H9 (cell line): ENCODE results near the gene NPC1L1. TPM values are rescaled to one million over a fixed set of nuclear protein-coding genes. Genes with fewer than 3 reads are reported as not detected.
A peak's percentile ranks its signal among the peaks of the same experiment; 100 is the strongest.

Experiments
- DNase-seq: peaks from one replicate; pipeline ENCODE4 v3.0.0-alpha.2; 2017
- H2AFZ ChIP-seq: one replicate; pipeline ENCODE4 v1.6.1; 2013; ENCODE audit warnings: mild to moderate bottlenecking, low read length, control low read depth, moderate library complexity
- H2AK5ac ChIP-seq: 2 replicates; pipeline ENCODE4 v1.6.1; 2013; ENCODE audit warnings: low read length, control low read depth, mixed read lengths; ENCODE audit not compliant: insufficient read length
- H2BK120ac ChIP-seq: one replicate; pipeline ENCODE4 v1.6.1; 2013; ENCODE audit warnings: low read depth, mild to moderate bottlenecking, low read length, control low read depth, inconsistent platforms; ENCODE audit not compliant: poor library complexity, severe bottlenecking
- H2BK12ac ChIP-seq: 2 replicates; pipeline ENCODE4 v1.6.1; 2013; ENCODE audit warnings: low read length, control low read depth, mixed read lengths, low read depth; ENCODE audit not compliant: insufficient read length
- H2BK15ac ChIP-seq: 2 replicates; pipeline ENCODE4 v1.6.1; 2013; ENCODE audit warnings: low read depth, low read length, control low read depth
- H2BK20ac ChIP-seq: one replicate; pipeline ENCODE4 v1.6.1; 2013; ENCODE audit warnings: low read depth, mild to moderate bottlenecking, low read length, control low read depth, inconsistent platforms; ENCODE audit not compliant: poor library complexity, severe bottlenecking
- H2BK5ac ChIP-seq: 2 replicates; pipeline ENCODE4 v1.6.1; 2013; ENCODE audit warnings: low read length, control low read depth, mixed read lengths; ENCODE audit not compliant: insufficient read length
- H3K14ac ChIP-seq: 2 replicates; pipeline ENCODE4 v1.6.1; 2013; ENCODE audit warnings: low read length, control low read depth; ENCODE audit not compliant: insufficient read depth
- H3K18ac ChIP-seq: 2 replicates; pipeline ENCODE4 v1.6.1; 2013; ENCODE audit warnings: low read depth, mild to moderate bottlenecking, mixed read lengths, low read length, control low read depth; ENCODE audit not compliant: insufficient read length
- H3K23ac ChIP-seq: 2 replicates; pipeline ENCODE4 v1.6.1; 2013; ENCODE audit warnings: low read length, control low read depth, mixed read lengths, low read depth; ENCODE audit not compliant: insufficient read length
- H3K23me2 ChIP-seq: 2 replicates; pipeline ENCODE4 v1.6.1; 2013; ENCODE audit warnings: low read depth, mild to moderate bottlenecking, mixed read lengths, low read length, control low read depth; ENCODE audit not compliant: insufficient read length, poor library complexity, severe bottlenecking
- H3K27ac ChIP-seq: 2 replicates; pipeline ENCODE4 v1.5.1; 2013; ENCODE audit warnings: low read length, control low read depth, mixed read lengths, low read depth; ENCODE audit not compliant: insufficient read length
- H3K27me3 ChIP-seq: 2 replicates; pipeline ENCODE4 v1.6.1; 2013; ENCODE audit warnings: low read length, control low read depth, inconsistent platforms; ENCODE audit not compliant: insufficient read depth
- H3K4ac ChIP-seq: 2 replicates; pipeline ENCODE4 v1.6.1; 2013; ENCODE audit warnings: low read depth, mild to moderate bottlenecking, control low read depth, inconsistent platforms, low read length, moderate library complexity
- H3K4me1 ChIP-seq: 2 replicates; pipeline ENCODE4 v1.6.1; 2013; ENCODE audit warnings: low read length, control low read depth, inconsistent platforms; ENCODE audit not compliant: insufficient read depth
- H3K4me2 ChIP-seq: 2 replicates; pipeline ENCODE4 v1.6.1; 2013; ENCODE audit warnings: low read length, control low read depth, mixed read lengths; ENCODE audit not compliant: insufficient read length, insufficient read depth
- H3K56ac ChIP-seq: 2 replicates; pipeline ENCODE4 v1.6.1; 2013; ENCODE audit warnings: low read depth, mild to moderate bottlenecking, mixed read lengths, low read length, control low read depth; ENCODE audit not compliant: insufficient read length
- H3K79me1 ChIP-seq: 2 replicates; pipeline ENCODE4 v1.6.1; 2013; ENCODE audit warnings: low read depth, mild to moderate bottlenecking, moderate library complexity, low read length, control low read depth, inconsistent platforms; ENCODE audit not compliant: insufficient read depth, poor library complexity, severe bottlenecking
- H3K79me2 ChIP-seq: 2 replicates; pipeline ENCODE4 v1.6.1; 2013; ENCODE audit warnings: low read length, control low read depth, inconsistent platforms; ENCODE audit not compliant: insufficient read depth
- H3K9ac ChIP-seq: 2 replicates; pipeline ENCODE4 v1.6.1; 2013; ENCODE audit warnings: low read length, control low read depth, mixed read lengths; ENCODE audit not compliant: insufficient read length; ENCODE audit errors: extremely low read depth
- H3K9me3 ChIP-seq: one replicate; pipeline ENCODE4 v1.6.1; 2013; ENCODE audit warnings: low read depth, low read length, inconsistent platforms; ENCODE audit not compliant: control insufficient read depth
- H3T11ph ChIP-seq: one replicate; pipeline ENCODE4 v1.6.1; 2013; ENCODE audit warnings: mild to moderate bottlenecking, low read length, control low read depth, inconsistent platforms
- H4K20me1 ChIP-seq: one replicate; pipeline ENCODE4 v1.6.1; 2013; ENCODE audit not compliant: control insufficient read depth, insufficient read length, insufficient read depth
- H4K5ac ChIP-seq: 2 replicates; pipeline ENCODE4 v1.6.1; 2013; ENCODE audit warnings: low read depth, mild to moderate bottlenecking, mixed read lengths, low read length, control low read depth; ENCODE audit not compliant: insufficient read length
- H4K8ac ChIP-seq: replicated peaks from 2 replicates; pipeline ENCODE4 v1.6.1; 2013; ENCODE audit warnings: low read length, control low read depth, mixed read lengths, low read depth; ENCODE audit not compliant: insufficient read length
- H4K91ac ChIP-seq: 2 replicates; pipeline ENCODE4 v1.6.1; 2013; ENCODE audit warnings: low read depth, mild to moderate bottlenecking, moderate library complexity, mixed read lengths, low read length, control low read depth; ENCODE audit not compliant: insufficient read length
- H3K27ac Mint-ChIP-seq, 3 experiments: 2 replicates in 2 of 3; 3 replicates in 1 of 3; pipeline ENCODE4 v1.8.0; 2020 to 2021; ENCODE audit warnings: mixed read lengths in 3 of 3, mild to moderate bottlenecking in 1 of 3, moderate library complexity in 1 of 3
- H3K27me3 Mint-ChIP-seq: 2 replicates; pipeline ENCODE4 v1.8.0; 2021; ENCODE audit warnings: low read depth, mild to moderate bottlenecking, moderate library complexity, mixed read lengths
- H3K36me3 Mint-ChIP-seq, 3 experiments: 2 replicates in 2 of 3; 3 replicates in 1 of 3; pipeline ENCODE4 v1.8.0; 2020 to 2021; ENCODE audit warnings: low read depth in 3 of 3, mixed read lengths in 3 of 3; ENCODE audit not compliant: insufficient read depth in 1 of 3
- H3K4me1 Mint-ChIP-seq, 2 experiments: 2 replicates each; pipeline ENCODE4 v1.8.0; 2020; ENCODE audit warnings: mixed read lengths in 2 of 2
- H3K4me3 Mint-ChIP-seq, 2 experiments: 2 replicates in 1 of 2; 3 replicates in 1 of 2; pipeline ENCODE4 v1.8.0; 2020 to 2021; ENCODE audit warnings: mild to moderate bottlenecking in 2 of 2, mixed read lengths in 2 of 2, moderate library complexity in 1 of 2
- H3K9me3 Mint-ChIP-seq, 2 experiments: 2 replicates in 1 of 2; 3 replicates in 1 of 2; pipeline ENCODE4 v1.8.0; 2020; ENCODE audit warnings: mild to moderate bottlenecking in 2 of 2, mixed read lengths in 2 of 2, moderate library complexity in 1 of 2
- CTCF ChIP-seq: fragments of 200-600 bp; sonication (generic); conservative IDR thresholded peaks from 3 replicates; pipeline ENCODE4 v1.8.0; 2021; ENCODE audit warnings: antibody characterized with exemption, mild to moderate bottlenecking
- WGBS: extraction: QIAGEN DNeasy Blood & Tissue Kit; methylation state at CpG from one replicate; pipeline ENCODE4 v1.1.7; 2013; ENCODE audit warnings: missing lambda C conversion rate, low lambda C conversion rate, mixed read lengths; ENCODE audit not compliant: insufficient read length; ENCODE audit errors: extremely low coverage; 5-methylcytosine and 5-hydroxymethylcytosine counted together
- total RNA-seq: library from RNA; stranded (reverse); gene quantifications from 2 replicates; pipeline ENCODE4 v1.2.1, GENCODE V29; 2021

The NPC1L1 gene
- total RNA-seq, 1 experiment from 2014 or later: 0.11 TPM

GRCh38 chr7:44583146-44583865 lies 42.2 kb upstream of the NPC1L1 start:
- Mint-ChIP-seq H3K36me3 (peaks cover 18 to 26% (median 25%) of the 10 kb centered on the region in 3 experiments; a peak in 6 of 7 replicates), H3K27ac (peak overlapping the region in 2 of 3 experiments; percentile 97; a peak in 3 of 7 replicates), H3K9me3 (no peaks in the 10 kb centered on the region), H3K27me3 (no peaks in the 10 kb centered on the region; the same call in none of the 2 replicates), H3K4me3 (peak overlapping the region; percentile 83 to 91), H3K4me1 (peaks cover 9 to 13% of the 10 kb centered on the region in 2 experiments)
- Histone ChIP-seq H3K56ac (no peak overlapping the region), H4K8ac (no peak overlapping the region), H3K9me3 (no peaks in the 10 kb centered on the region), H2AK5ac (no peak overlapping the region), H3K4me2 (peak overlapping the region; percentile 59), H3K23me2 (peaks cover 6% of the 10 kb centered on the region), H2BK120ac (no peak overlapping the region), H3K27ac (no peak overlapping the region), H3K4ac (no peak overlapping the region), H3K27me3 (no peaks in the 10 kb centered on the region), H3K9ac (no peak overlapping the region), H2BK15ac (no peak overlapping the region), H2BK12ac (no peak overlapping the region), H3K23ac (no peak overlapping the region), H3T11ph (no peak overlapping the region), H4K91ac (no peak overlapping the region), H4K20me1 (no peaks in the 10 kb centered on the region), H2BK20ac (no peak overlapping the region), H2AFZ (no peak overlapping the region), H4K5ac (no peak overlapping the region), H3K79me1 (no peaks in the 10 kb centered on the region), H3K79me2 (peaks cover 2% of the 10 kb centered on the region; the same call in 1 of the 2 replicates), H3K14ac (no peak overlapping the region), H2BK5ac (no peak overlapping the region), H3K18ac (no peak overlapping the region), H3K4me1 (peaks cover 4% of the 10 kb centered on the region; the same call in 1 of the 2 replicates)
- DNase-seq: no peak
- TF ChIP-seq CTCF: no peak
- WGBS: no CpG with 5 or more reads among the region's 13 CpGs
